Astrocyte (in vitro differentiated cells and primary cell): Measurements from ENCODE around the gene SPATA20.

ENCODE experiments used
- EZH2 ChIP-seq: IDR thresholded peaks from 2 replicates; pipeline ENCODE4 v1.6.1; 2012; ENCODE audit warnings: mild to moderate bottlenecking, low read length, inconsistent platforms; ENCODE audit not compliant: insufficient read depth
- TF ChIP-seq, protein P1 (sequence below): IDR thresholded peaks from 2 replicates; pipeline ENCODE4 v1.5.1; 2011; ENCODE audit warnings: low read depth, mild to moderate bottlenecking, inconsistent platforms, low read length, moderate library complexity; ENCODE audit not compliant: insufficient read depth

DNA sequence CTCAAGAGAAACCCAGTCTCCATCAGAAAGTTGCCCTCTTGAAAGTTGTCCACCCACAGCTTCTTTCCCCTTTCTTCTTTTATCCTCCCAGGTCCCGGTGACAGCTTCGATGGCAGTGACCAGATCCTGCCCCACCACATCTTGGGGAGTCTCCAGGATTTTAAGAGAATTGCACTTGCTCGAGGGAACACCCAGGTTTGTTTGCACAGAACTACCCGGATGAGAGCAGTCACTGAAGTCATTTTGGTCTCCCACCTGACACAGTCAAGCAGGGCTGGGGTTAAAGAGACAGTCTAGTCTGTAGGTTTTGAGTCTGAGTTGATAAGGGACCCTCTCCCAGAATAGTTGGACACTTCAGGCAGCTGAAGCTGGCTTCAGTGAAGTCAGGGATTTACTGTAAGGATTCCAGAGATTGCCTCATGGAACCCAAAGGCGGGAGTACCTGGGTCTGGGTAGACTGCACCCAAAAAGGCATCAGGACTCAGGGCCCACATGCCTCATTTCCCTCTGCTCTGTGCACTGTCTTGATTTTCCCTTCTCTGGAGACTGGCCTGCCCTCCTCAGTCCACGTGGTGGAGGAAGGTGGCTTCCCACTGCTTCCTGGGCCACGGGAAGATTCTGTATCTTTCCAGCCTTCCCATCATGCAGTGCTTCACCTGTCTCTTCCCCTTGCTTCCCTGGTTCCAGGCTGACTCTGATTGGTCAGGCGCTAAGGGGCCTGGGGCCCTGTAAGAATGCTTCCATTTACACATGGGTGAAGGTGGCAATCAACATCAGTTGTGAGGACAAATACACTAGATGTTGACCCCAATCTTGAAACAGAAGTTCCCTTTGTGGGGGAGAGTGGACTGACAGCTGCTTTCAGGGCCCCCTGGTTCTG lies 29.2 kb upstream of the SPATA20 start:
- TF ChIP-seq, protein P1, sequence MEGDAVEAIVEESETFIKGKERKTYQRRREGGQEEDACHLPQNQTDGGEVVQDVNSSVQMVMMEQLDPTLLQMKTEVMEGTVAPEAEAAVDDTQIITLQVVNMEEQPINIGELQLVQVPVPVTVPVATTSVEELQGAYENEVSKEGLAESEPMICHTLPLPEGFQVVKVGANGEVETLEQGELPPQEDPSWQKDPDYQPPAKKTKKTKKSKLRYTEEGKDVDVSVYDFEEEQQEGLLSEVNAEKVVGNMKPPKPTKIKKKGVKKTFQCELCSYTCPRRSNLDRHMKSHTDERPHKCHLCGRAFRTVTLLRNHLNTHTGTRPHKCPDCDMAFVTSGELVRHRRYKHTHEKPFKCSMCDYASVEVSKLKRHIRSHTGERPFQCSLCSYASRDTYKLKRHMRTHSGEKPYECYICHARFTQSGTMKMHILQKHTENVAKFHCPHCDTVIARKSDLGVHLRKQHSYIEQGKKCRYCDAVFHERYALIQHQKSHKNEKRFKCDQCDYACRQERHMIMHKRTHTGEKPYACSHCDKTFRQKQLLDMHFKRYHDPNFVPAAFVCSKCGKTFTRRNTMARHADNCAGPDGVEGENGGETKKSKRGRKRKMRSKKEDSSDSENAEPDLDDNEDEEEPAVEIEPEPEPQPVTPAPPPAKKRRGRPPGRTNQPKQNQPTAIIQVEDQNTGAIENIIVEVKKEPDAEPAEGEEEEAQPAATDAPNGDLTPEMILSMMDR, result no peak
- no peak for TF ChIP-seq EZH2
